Measurements from ENCODE around the gene HMCES. TPM values are rescaled to one million over a fixed set of nuclear protein-coding genes. Genes with fewer than 3 reads are reported as not detected.

The HMCES gene
- polyA plus RNA-seq, 3 donors: 11.9 to 23.0 (median 18.0) TPM

- no peak overlapping the region for H3K4me3 ChIP-seq (replicated peaks in 1 of 3; ENCODE audit: low read depth in 2 of 3, low read length in 3 of 3)
- no peak overlapping the region for H2AFZ ChIP-seq (ENCODE audit: insufficient read depth, low read depth, low read length, poor library complexity, severe bottlenecking)
- no peak overlapping the region for H3K9ac ChIP-seq (ENCODE audit: insufficient read depth, low read length, poor library complexity, severe bottlenecking)
- Mint-ChIP-seq H3K4me1 (peaks cover 76% of the 10 kb centered on the region), H3K27me3 (ENCODE audit: low read depth in 3 of 3) (peaks cover 0 to 3% (median 2%) of the 10 kb centered on the region in 3 donors), H3K27ac (peak overlapping the region; percentile 94 to 99 (median 99)), H3K9me3 (peaks cover 0 to 3% (median 0%) of the 10 kb centered on the region in 7 donors), H3K36me3 (peaks cover 19 to 26% of the 10 kb centered on the region in 2 donors), H3K4me3 (no peak overlapping the region)
- H3K4me1 ChIP-seq (ENCODE audit: control insufficient read depth in 1 of 2, insufficient read depth in 2 of 2, low read length in 2 of 2): peaks cover 86 to 89% of the 10 kb centered on the region in 2 donors
- peaks cover 43% of the 10 kb centered on the region for H3K79me2 ChIP-seq (ENCODE audit: insufficient read depth, low read length)
- no peaks in the 10 kb centered on the region for H3K27me3 ChIP-seq (ENCODE audit: control insufficient read depth in 2 of 2, insufficient read depth in 2 of 2, low read length in 2 of 2)
- intact Hi-C loops (cut with micrococcal nuclease): no loop called here
- peak in 2 of 3 donors; percentile 27 to 34 for DNase-seq
- WGBS (ENCODE audit: insufficient coverage): 86% methylated on average over 3 of the region's 4 CpGs
- no peaks in the 10 kb centered on the region for H3K9me3 ChIP-seq (replicated peaks in 1 of 2; ENCODE audit: control insufficient read depth in 1 of 2, insufficient read depth in 1 of 2, low read length in 2 of 2)
- H4K20me1 ChIP-seq (ENCODE audit: insufficient read depth, low read length): no peaks in the 10 kb centered on the region
- peak overlapping the region; percentile 90 to 97 for H3K27ac ChIP-seq (ENCODE audit: low read depth in 1 of 2, low read length in 2 of 2)
- no peaks in the 10 kb centered on the region for H3K36me3 ChIP-seq (replicated peaks in 1 of 2; ENCODE audit: control insufficient read depth in 1 of 2, insufficient read depth in 2 of 2, low read length in 2 of 2)
- no peak overlapping the region for H3K4me2 ChIP-seq (replicated peaks; ENCODE audit: extremely low read depth, low read length, poor library complexity, severe bottlenecking)
- no peak for TF ChIP-seq CTCF (IDR thresholded peaks at IDR 0.05)
Observed at GRCh38 chr3:129235344-129235917, 43.2 kb upstream of the HMCES start.

GRCh38 chr3:129238945-129239705 is 39.5 kb upstream of the HMCES start:
- Histone ChIP-seq H3K9me3 (replicated peaks in 1 of 2; ENCODE audit: control insufficient read depth in 1 of 2, insufficient read depth in 1 of 2, low read length in 2 of 2) (no peaks in the 10 kb centered on the region), H3K27me3 (ENCODE audit: control insufficient read depth in 2 of 2, insufficient read depth in 2 of 2, low read length in 2 of 2) (no peaks in the 10 kb centered on the region), H3K27ac (ENCODE audit: low read depth in 1 of 2, low read length in 2 of 2) (peak overlapping the region; percentile 95 to 99), H3K36me3 (replicated peaks in 1 of 2; ENCODE audit: control insufficient read depth in 1 of 2, insufficient read depth in 2 of 2, low read length in 2 of 2) (no peaks in the 10 kb centered on the region), H3K4me2 (replicated peaks; ENCODE audit: extremely low read depth, low read length, poor library complexity, severe bottlenecking) (peak overlapping the region; percentile 38), H3K4me1 (ENCODE audit: control insufficient read depth in 1 of 2, insufficient read depth in 2 of 2, low read length in 2 of 2) (peaks cover 60 to 67% of the 10 kb centered on the region in 2 donors), H3K9ac (ENCODE audit: insufficient read depth, low read length, poor library complexity, severe bottlenecking) (peak overlapping the region; percentile 74), H3K4me3 (replicated peaks in 1 of 3; ENCODE audit: low read depth in 2 of 3, low read length in 3 of 3) (peak overlapping the region in 1 of 3 experiments; percentile 27), H2AFZ (ENCODE audit: insufficient read depth, low read depth, low read length, poor library complexity, severe bottlenecking) (no peak overlapping the region), H3K79me2 (ENCODE audit: insufficient read depth, low read length) (peaks cover 47% of the 10 kb centered on the region), H4K20me1 (ENCODE audit: insufficient read depth, low read length) (no peaks in the 10 kb centered on the region)
- peak overlapping the region; percentile 16 to 74 for H3K4me3 Mint-ChIP-seq
- peaks cover 0 to 2% (median 0%) of the 10 kb centered on the region in 7 donors for H3K9me3 Mint-ChIP-seq
- intact Hi-C loops (cut with micrococcal nuclease): loop anchor here in 1 of 2 donors (2.0 kb wide), 1 partner anchor 56 kb away; the partner anchor contains the start of gene CNBP
- peak overlapping the region; percentile 98 to 100 (median 99) for H3K27ac Mint-ChIP-seq
- peaks cover 0 to under 1% (median 0%) of the 10 kb centered on the region in 3 donors for H3K27me3 Mint-ChIP-seq (ENCODE audit: low read depth in 3 of 3)
- peak; percentile 34 for TF ChIP-seq CTCF (IDR thresholded peaks at IDR 0.05)
- DNase-seq: peak; percentile 90 to 95 (median 92)
- peaks cover 10 to 25% of the 10 kb centered on the region in 2 donors for H3K36me3 Mint-ChIP-seq
- peaks cover 54% of the 10 kb centered on the region for H3K4me1 Mint-ChIP-seq
- 0% methylated on average over 3 of the region's 8 CpGs for WGBS (ENCODE audit: insufficient coverage)

Measured in CD14-positive monocyte (primary cell).